Right kidney (tissue), 1 donor: Measurements from ENCODE around the gene HACD1.
"Not testable (repeated sequence)": the region's sequence is repeated elsewhere in the genome, so short reads cannot be mapped to it uniquely, and the experiment has no call there.

Source experiments
- DNase-seq: peaks from one replicate; pipeline ENCODE4 v3.0.0-alpha.2; 2016

The HACD1 gene

DNA sequence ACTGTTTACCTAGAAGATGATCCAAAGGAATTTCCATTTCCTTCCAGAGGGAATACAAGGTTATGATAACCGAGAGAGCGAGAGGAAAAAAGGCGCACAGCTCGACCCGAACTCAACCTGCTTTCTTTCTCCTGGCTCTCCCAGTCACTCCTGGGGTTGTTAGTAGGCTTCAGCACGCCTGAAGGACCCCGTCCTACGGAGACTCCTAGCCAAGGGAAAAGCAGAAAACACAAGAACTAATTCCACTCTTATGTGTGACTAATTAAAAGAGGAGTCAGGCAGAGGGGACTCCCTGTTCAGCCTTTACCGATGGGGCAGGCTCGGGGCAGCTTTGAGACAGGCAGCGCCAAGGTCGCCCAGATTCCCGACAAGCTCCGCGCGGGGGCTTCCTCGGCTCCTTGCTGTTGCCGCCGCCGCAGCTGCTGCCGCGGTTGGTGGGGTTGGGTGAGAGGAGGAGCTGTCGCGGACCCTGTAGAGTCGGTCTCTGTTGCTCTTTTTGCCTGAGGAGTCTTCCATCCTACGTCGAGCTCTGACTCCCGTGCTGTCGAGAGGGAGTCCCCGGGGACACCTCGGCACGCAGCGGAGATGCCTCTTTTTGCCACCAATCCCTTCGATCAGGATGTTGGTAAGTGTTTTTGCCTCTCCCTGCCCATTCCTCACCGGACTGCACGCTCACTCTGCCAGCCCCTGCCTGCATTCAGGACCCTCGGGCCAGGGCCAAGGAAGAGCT is 26.7 kb upstream of the HACD1 start, which contains the start of gene STAM:
Gene STAM (plus strand): TSS at position 397 of the 730 bp plus-strand sequence. CDS start 189 bp downstream, at position 586.
- DNase-seq: peak; percentile 100

DNA sequence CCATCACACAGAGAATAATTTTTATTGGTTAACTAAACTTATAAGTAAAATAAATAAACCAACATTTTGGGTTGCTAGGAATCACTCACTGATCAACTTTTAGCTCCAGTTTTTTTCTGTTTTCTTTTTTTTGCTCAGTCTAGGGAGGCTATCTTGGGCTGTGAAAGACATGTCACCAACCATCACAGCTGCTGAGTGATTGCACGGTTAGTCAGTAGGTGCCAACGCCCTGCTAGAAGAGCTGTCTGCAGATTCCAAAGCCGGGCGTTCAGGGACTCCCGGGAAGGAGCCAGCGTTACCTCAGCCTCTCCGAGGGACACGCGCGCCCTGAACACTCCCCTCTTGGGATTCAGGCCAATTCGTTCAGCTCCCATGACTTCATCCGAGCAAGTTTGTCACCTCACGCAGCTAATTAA is 26.2 kb upstream of the HACD1 start:
- no peak for DNase-seq

DNA sequence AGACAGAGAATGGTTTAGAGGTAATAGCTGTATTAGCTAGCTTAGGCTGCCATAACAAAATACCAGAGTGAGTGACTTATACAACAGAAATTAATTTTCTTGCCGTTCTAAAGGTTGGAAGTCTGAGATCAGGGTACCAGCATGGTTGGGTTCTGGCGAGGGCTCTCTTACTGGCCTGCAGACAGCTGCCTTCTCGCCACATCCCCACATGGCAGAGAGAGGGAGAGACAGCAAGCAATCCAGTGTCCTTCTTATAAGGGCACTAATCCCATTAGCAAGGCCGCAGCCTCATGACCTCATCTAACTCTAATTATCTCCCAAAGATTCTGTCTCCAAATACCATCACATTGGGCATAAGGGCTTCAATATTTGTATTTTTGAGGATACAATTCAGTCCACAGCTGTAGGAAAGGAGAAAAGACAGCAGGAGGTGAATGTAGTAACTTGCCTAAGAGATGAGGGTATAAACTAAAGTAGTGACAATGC is 23.2 kb upstream of the HACD1 start:
- DNase-seq: no peak

DNA sequence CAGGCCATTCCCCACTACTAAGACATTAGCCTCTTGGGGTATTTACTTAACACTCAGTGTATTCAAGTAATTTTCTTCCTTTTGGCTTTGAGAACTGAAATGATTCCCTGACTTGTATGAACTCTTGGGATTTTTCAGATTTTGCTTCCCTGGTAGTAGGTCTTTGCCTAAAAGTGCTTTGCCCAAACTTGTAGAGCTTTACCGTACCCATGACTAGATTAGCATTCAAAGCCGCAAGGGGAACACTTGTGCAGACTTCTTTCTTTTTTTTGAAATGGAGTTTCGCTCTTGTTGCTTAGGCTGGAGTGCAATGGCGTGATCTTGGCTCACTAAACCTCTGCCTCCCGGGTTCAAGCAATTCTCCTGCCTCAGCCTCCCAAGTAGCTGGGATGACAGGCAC is 20.7 kb upstream of the HACD1 start:
- no peak for DNase-seq

DNA sequence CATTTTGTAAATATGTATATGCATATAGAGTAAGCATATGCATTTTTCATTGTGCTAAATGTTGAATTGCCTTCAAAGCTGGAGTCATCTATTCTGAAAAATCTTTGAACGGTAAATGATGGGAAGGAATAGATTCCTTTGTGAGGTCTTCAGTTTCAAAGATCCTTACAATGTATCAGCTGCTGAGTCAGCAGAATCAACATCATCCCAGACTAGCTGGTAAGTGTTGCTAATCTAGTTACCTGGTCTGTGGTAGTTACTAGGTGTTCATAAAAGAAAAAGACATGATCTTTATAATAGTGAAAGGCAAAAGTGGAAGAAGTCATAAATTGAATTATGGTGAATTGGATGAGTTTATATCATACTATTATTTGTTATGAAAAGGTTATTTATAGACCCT is 16.2 kb upstream of the HACD1 start:
- DNase-seq: no peak

DNA sequence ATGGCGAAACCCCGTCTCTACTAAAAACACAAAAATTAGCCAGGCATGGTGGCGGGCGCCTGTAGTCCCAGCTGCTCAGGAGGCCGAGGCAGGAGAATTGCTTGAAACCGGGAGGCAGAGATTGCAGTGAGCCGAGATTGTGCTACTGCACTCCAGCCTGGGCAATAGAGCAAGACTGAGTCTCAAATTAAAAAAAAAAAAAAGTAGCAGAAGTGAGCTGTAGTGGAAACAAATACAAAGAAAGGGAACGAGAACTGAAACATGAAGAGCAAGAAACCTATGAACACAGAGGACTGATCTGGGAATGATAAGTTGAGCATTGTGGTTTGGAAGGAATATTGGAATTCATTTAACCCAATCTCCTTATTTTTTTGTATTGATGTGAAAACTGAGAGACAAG is 15.4 kb upstream of the HACD1 start:
- DNase-seq: not testable (repeated sequence)

DNA sequence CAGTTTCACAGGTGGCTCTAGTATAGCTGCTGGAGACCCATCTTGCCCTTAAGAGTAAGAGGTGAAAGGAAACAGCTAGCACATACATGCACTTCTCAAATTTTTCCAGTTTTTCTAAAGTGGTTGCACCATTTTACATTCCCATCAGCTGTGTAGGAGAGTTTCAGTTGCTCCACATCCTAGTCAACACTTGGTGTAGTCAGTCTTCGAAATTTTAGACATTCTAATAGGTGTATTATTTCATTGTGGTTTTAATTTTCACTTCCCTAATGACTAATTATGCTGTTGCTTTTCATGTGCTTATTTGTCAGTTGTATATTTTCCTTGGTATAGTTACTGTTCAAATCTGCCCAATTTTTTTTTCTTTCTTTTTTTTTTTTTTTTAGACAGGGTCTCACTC is 9.5 kb upstream of the HACD1 start:
- DNase-seq: no peak

DNA sequence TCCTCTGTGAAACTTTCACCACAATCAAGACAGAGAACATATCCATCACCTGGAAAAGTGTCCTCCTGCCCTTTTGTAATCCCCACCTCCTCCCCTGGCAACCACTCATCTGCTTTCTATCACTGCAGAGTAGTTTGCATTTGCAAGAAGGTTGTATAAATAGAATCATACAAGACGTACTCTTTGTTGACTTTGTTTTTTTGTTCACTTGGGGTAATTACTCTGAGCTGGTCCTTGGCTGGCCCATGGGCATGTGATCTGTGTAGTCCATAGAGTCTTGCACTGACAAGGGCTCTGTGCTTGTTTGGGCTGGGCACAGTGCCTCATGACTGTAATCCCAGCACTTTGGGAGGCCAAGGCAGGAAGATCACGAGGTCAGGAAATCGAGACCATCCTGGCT is 7.8 kb upstream of the HACD1 start:
- no peak for DNase-seq

DNA sequence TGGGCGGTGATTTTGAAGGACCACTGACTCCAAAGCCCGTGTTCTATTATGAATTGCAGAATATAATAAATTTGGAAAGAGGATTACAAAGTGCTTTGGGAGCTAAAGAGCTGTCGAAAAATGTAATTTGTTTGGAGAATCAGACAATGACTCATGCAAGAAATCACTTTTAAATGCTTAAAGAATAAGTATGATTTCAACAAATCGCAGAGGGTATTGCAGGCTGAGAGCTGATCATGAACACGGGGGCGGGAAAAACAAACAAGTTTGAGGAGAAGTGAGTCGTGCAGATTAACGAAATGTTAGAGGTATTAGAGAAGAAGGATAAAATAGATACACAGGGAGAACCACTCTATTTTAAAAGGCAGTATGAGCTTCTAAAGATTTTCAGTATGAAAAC is 4.9 kb upstream of the HACD1 start:
- no peak for DNase-seq

DNA sequence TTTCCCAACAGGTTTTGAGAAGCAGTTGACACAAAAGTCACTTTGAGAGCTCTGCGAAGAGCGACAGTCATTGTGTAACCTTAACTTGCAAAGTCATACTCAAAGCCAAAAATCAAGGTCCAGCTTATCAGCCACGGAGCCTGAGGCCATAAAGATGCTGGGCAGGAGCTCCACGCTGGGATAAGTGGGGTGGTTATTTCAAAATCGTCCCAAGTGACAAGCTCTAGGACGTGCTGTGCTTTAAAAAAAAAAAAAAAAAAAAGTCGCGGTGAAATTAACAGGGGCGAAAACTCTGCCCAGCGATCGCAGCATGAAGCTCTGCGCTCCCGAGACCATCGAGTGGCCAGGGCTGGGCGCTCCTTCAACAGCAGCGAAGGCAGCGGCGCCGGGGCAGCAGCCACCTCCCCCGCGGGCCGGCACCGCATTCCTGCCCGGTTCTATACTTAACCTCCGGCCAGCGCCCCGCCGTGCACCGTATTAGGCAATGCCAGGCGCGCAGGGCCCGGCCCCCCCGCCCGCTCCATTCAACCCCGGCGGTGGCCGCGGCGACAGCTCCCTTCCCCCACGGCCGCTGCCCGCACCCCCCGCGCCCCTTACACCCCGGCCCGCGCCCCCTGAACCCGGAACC is 657 bp downstream of the HACD1 start:
- DNase-seq: peak; percentile 80

DNA sequence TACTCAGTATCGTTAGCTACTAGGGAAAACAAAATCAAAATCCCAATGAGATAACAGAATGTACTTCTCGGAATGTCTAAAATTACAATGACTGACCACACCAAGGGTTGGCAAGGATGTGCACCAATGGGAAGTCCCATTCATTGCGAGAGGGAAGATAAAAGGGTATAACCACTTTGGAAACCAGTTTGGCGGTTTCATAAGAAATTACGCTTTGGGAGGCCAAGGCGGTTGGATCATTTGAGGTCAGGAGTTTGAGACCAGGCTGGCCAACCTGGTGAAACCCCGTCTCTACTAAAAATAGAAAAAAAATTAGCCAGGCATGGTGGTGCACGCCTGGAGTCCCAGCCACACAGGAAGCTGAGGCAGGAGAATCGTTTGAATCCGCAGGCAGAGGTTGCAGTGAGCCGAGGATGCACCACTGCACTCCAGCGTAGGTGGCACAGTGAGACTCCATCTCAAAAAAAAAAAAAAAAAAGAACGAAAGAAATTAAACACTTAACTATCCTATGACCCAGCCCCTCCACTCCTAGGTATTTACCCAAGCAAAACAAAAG is 7.6 kb downstream of the HACD1 start:
- DNase-seq: no peak

DNA sequence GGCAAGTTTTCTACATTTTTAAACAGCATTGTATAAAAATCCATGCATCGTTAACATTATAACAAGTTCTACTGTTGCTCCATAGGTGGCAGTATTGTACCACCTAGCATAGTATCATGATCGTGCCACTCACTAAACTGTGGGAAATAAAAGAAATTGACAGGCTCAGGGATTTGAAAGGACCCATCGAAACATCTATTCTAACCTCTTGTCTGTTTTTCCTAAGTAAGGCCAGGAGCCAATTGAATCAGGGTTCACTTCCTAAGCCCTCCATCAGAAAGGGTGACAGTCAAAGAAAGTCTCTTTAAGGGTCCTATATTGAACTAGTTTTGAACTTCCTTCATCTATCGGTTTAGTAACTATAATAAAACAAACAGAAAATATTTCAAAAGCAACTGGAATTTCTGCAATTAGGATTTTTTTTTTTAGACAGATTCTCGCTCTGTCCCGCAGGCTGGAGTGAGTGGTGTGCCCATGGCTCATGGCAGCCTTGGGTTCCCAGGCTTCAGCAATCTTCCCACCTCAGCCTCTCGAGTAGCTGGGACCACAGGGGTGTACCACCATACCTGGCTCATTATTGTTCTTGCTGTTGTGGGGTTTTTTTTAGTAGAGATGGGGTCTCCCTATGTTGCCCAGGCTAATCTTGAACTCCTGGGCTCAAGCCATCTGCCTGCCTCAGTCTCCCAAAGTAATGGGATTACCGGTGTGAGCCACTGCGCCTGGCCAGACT is 9.4 kb downstream of the HACD1 start:
- DNase-seq: peak; percentile 14

DNA sequence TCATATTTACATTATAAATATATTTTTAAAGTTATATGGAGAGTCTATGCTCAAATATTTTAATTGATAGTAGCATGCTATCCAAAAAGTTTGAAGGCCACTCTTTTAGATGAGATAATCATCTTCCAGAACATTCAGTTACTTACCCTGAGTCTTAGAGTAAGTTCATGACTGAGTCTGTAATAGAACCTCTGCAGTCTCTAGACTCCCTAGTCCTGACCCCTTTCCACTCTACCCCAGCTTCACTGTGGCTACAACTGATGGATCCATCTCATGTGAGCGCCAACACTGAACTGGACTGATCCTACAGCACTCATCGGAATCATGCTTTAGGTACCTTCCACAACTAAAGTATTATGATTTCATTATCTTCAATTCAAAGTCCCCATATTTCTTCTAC is 10.1 kb downstream of the HACD1 start:
- DNase-seq: no peak

DNA sequence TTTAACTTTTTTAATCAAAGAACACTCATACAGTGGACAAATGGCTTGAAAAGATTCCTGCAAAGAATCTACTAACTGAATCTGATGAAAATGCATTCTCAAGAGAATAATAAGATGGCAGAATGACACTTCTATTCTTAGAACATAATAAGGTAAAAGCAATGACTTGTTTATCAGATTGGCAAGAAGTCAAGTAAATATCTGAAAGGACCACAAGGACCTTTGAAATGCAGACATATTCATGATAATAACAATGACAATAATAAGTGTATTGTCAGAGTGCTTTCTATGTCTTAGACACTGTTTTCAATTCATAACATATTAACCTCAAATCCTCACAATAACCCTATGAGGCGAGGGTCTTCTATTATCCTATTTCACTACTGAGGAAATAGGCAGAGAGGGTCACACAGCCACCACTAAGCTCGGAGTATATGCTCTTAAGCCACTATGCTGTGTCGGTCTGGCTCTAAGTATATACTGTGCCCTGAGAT is 10.6 kb downstream of the HACD1 start:
- DNase-seq: no peak

DNA sequence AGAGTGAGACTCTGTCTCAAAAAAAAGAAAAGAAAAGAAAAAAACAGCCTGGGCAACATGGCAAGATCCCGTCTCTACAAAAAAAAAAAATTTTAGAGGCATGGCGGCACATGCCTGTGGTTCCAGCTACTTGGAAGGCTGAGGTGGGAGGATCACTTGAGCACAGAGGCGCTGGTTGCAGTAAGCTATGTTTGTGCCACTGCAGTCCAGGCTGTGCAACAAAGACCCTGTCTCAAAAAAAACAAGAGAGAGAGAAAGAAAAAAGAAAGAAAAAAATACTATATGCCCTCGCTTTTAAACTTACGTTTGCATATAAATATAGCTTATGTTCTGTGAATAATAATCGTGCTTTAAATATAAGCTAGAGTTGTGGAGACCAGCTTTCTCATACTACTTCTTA is 11.2 kb downstream of the HACD1 start:
- DNase-seq: no peak

DNA sequence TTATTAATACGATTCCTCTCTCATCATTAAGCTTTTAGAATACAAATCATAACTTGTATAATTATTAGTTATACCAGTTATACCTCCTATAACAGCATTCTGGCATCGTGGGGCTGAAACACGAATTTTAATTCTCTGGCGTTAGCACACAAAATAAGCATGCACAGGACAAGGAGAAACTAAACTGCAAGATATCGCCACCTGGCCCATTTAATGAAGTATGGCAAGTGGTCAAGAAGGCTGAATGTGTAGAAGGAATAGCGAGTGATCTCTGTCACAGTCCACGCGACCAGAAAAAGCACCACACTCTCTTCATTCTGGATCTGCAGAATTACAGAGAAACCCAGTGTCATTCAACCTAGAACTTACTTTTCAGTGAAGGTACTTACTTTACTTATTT is 18.1 kb downstream of the HACD1 start:
- no peak for DNase-seq

DNA sequence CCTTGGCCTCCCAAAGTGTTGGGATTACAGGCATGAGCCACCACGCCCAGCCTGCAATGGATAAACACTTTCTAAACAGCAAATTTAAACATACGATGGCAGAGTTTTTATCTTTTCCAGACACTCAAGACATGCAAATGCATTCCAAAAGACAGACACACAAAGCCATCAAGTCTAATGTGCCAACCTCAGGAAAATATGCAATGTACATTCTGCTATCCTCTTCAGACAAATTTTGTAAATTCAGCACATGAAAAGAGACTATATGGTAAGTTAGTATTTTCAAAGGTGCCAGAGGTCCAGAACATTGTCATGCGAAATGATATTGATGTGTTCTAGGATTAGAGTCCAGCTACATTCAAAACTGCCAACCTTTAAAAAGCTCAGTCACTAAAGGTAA is 19.8 kb downstream of the HACD1 start:
- no peak for DNase-seq

DNA sequence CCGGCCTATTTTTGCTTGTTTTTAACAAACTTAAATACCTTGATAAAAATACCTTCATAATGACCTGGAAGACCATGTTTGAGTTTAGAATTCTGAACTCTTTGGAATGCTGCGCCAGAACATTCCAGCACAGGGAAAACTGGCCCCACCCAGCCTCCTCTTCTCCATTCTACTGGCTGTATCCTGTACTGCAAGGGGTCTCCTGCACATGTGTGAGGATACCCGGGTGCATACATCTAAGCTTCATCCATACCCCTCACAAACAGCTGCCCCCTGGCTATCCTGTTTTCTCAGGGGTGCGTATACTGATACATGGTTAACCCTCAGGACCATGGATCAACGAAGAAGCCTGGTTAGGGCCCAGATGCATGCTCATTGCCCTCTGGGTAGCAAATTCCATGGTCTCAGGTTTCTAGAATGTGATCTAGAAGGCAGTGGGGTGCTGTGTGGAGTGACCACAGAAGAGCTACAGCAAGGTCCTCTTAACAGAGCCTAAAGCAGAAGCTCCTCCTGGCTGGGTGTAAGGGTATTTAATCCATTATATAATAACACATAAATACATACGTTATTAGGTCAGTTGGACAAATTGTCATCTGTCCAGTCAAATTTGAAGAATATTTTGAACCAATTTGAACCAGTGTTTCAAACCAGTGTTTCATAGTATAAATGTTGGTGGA is 26.1 kb downstream of the HACD1 start:
- no peak for DNase-seq

DNA sequence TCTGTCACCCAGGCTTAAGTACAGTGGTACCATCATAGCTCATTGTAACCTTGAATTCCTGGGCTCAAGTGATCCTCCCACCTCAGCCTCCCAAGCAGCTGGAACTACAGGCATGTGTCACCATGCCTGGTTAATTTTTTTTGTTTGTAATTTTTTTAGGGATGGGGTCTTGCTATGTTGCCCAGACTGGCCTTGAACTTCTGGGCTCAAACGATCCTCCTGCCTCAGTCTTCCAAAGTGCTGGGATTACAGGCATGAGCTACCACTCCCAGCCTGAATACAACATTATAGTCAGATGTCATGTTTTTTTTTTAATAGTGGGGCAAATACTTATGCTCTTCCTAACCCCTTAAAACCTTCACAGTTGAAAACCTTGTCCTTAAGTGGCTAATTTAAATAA is 27.9 kb downstream of the HACD1 start:
- DNase-seq: not testable (repeated sequence)

DNA sequence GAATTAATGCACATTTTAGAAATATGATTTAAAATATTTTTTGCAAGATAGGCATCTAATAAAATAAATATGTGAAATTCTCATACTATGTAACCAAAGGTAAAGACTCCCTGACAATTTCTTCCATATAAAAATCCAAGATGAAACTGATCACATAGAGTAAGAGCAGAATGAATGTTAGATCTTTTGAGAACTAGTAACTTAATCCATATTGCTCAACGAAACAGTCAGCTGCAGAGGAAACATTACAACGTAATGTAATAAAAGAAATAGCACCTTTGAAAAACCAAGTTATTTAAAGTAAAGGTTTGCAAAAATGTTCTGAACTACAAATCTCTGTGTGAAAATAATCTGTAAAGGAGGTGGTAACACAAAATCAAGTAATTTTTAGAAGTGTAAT is 28.8 kb downstream of the HACD1 start:
- no peak for DNase-seq

DNA sequence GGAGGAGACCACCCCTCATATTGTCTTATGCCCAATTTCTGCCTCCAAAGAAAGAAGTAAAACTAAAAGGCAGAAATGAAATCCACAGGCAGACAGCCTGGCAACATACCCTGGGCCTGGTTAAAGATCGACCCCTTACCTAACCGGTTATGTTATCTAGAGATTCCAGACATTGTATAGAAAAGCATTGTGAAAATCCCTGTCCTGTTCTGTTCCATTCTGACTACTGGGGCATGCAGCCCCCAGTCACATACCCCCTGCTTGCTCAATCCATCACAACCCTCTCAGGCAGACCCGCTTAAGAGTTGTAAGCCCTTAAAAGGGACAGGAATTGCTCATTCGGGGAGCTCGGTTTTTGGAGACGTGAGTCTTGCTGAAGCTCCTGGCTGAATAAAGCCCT is 29.9 kb downstream of the HACD1 start:
- DNase-seq: not testable (repeated sequence)

DNA sequence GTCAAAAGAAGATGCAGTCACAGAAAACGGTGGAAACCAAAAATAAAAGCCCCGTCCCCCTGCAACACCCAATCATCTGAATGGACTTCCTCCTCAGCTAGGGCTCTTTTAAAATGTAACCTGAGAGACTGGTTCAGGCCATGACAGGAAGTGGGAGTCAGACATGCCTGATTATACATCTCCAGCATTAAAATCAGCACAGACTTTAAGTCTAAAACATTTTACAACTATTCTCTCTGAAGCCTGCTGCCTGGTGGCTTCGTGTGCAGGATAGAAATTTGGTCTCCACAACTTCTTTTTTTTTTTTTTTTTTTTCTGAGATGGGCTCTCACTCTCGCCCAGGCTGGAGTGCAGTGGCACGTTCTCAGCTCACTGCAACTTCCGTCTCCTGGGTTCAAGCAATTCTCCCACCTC is 30.3 kb downstream of the HACD1 start:
- DNase-seq: peak; percentile 16
